H54 (cell line): ENCODE data around the gene GID4.

Source experiments
- DNase-seq: peaks from one replicate; pipeline ENCODE4 v3.0.0; 2011; ENCODE audit warnings: low spot score, mixed read lengths; ENCODE audit not compliant: insufficient read length
- FAIRE-seq: peaks from 3 replicates; lab custom pipeline; 2011; peaks lifted over from hg19 to GRCh38; lab: Jason Lieb, UNC
- POLR2A ChIP-seq: IDR thresholded peaks from 2 replicates; pipeline ENCODE4 v1.6.1; 2011; ENCODE audit warnings: low read depth, mild to moderate bottlenecking, low read length

GID4 gene

GRCh38 chr17:18042983-18043382 is 3.8 kb downstream of the GID4 start:
- FAIRE-seq (no peak), DNase-seq (no peak)
- no peak for TF ChIP-seq POLR2A

GRCh38 chr17:18043491-18043890 is 4.3 kb downstream of the GID4 start:
- no peak for TF ChIP-seq POLR2A
- FAIRE-seq = no peak
- no peak for DNase-seq

GRCh38 chr17:18044609-18045008 is 5.4 kb downstream of the GID4 start:
- no peak for FAIRE-seq
- TF ChIP-seq POLR2A = no peak
- no peak for DNase-seq

GRCh38 chr17:18045691-18046350 is 6.6 kb downstream of the GID4 start:
- no peak for DNase-seq
- TF ChIP-seq POLR2A = no peak
- no peak for FAIRE-seq

- FAIRE-seq (no peak), DNase-seq (no peak)
- TF ChIP-seq POLR2A = no peak
These were observed 16.4 kb downstream of the GID4 start for GRCh38 chr17:18055597-18055996.

- FAIRE-seq = no peak
- TF ChIP-seq POLR2A = no peak
- DNase-seq = no peak
These were observed 17.0 kb downstream of the GID4 start for GRCh38 chr17:18056214-18056613.

- FAIRE-seq = no peak
- TF ChIP-seq POLR2A = no peak
- no peak for DNase-seq
These were observed 20.1 kb downstream of the GID4 start for GRCh38 chr17:18059283-18059682.

GRCh38 chr17:18064053-18064452 is 24.8 kb downstream of the GID4 start:
- TF ChIP-seq POLR2A = no peak
- no peak for DNase-seq
- no peak for FAIRE-seq

GRCh38 chr17:18065546-18065945 is 26.3 kb downstream of the GID4 start:
- DNase-seq = no peak
- TF ChIP-seq POLR2A = no peak
- FAIRE-seq = no peak

- FAIRE-seq = no peak
These were observed 27.7 kb downstream of the GID4 start for GRCh38 chr17:18066866-18067265.

GRCh38 chr17:18069101-18069500 is 29.9 kb downstream of the GID4 start:
- DNase-seq (no peak), FAIRE-seq (no peak)
- no peak for TF ChIP-seq POLR2A

More at GRCh38 chr17:18066866-18067265, 27.7 kb downstream of the GID4 start:
- no peak for TF ChIP-seq POLR2A
- no peak for DNase-seq

DNA sequence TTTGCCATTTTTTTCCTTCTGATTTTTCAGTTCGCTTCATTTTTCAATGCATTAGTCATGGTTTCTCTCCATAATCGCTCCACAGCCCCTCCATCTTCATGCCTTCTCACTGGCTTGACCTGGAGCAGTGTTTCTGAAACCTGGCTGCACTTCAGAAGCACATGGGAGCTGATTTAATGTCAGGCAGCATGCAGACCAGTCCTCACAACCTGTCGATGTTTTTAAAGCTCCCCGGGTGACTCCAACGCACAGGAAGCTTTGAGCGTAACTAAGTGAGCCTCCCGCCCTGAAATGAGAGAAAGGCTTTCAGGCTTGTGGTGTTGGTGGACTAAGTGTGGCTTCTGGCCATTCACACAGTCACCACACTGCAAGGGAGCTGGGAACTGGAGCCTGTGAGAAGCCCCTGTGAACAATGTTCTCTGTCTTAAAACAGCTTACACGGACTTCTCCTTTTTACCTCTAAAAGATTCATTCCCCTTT is 31.7 kb downstream of the GID4 start:
- peak; percentile 23 for FAIRE-seq
- DNase-seq = peak; percentile 49
- no peak for TF ChIP-seq POLR2A

DNA sequence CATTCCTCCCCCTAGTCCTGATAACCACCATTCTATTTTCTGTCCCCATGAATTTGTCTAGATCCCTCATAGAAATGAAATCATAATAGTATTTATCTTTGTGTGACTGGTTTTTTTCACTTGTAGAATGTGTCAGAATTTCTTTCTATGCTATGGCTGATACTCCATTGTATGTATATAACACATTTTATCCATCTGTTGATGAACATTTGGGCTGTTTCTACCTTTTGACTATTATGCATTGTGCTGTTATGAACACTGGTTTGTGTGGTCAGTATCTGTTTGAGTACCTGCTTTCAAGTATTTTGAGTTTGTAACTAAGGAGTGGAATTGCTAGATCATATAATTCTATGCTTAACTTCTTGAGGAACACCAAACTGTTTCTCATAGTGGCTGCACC is 32.5 kb downstream of the GID4 start:
- FAIRE-seq = no peak
- no peak for TF ChIP-seq POLR2A
- DNase-seq = no peak

GRCh38 chr17:18074566-18075272 is 35.5 kb downstream of the GID4 start:
- no peak for TF ChIP-seq POLR2A
- FAIRE-seq (no peak), DNase-seq (no peak)

- no peak for TF ChIP-seq POLR2A
- FAIRE-seq = no peak
These were observed 37.7 kb downstream of the GID4 start for GRCh38 chr17:18076936-18077335.

GRCh38 chr17:18079543-18079942 is 40.3 kb downstream of the GID4 start:
- no peak for FAIRE-seq
- no peak for TF ChIP-seq POLR2A
- DNase-seq = no peak

More at GRCh38 chr17:18076936-18077335, 37.7 kb downstream of the GID4 start:
- no peak for DNase-seq
